ENCODE data around the gene ZFP69.

DNA sequence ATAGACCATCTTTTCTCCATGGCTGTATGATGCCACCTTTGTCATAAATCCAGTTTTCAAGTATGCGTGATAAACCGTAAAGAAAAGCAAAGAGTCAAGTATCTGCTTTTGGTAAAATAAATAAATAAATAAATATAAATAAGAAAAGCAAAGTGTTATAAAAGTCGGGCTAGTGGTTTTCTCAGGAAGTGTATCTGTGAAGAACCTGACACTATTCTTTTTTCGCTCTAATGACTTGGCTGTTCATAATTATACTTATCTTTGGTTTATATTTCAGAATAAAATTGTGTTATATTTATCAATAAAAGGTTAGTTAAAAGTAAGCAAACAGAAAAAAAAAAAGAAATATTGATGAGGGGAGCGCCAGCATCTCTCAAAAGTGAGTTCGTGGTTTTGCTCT, 30.9 kb downstream of the ZFP69 start:
- TF ChIP-seq POLR2A (IDR thresholded peaks at IDR 0.05): no peak
- TF ChIP-seq, protein P1, sequence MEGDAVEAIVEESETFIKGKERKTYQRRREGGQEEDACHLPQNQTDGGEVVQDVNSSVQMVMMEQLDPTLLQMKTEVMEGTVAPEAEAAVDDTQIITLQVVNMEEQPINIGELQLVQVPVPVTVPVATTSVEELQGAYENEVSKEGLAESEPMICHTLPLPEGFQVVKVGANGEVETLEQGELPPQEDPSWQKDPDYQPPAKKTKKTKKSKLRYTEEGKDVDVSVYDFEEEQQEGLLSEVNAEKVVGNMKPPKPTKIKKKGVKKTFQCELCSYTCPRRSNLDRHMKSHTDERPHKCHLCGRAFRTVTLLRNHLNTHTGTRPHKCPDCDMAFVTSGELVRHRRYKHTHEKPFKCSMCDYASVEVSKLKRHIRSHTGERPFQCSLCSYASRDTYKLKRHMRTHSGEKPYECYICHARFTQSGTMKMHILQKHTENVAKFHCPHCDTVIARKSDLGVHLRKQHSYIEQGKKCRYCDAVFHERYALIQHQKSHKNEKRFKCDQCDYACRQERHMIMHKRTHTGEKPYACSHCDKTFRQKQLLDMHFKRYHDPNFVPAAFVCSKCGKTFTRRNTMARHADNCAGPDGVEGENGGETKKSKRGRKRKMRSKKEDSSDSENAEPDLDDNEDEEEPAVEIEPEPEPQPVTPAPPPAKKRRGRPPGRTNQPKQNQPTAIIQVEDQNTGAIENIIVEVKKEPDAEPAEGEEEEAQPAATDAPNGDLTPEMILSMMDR (IDR thresholded peaks at IDR 0.05 in 4 of 5, conservative IDR thresholded peaks at IDR 0.05 in 1 of 5): no peak

All from gastrocnemius medialis (tissue), 4 donors.